Testis (tissue), 2 donors: ENCODE measurements around the gene TMED8.

Experiments
- POLR2A ChIP-seq: fragments of 450-650 bp; IDR thresholded peaks from one replicate; pipeline ENCODE4 v1.6.1; 2017; ENCODE audit warnings: antibody characterized with exemption, mild to moderate bottlenecking, moderate library complexity
- TF ChIP-seq, protein P1 (sequence below), 3 experiments: fragments of 450-650 bp in 2 of 3; fragments of 200-600 bp in 1 of 3; sonication (generic) in 1 of 3; IDR thresholded peaks; one replicate each; pipeline ENCODE4 v1.5.1; 2016 to 2019; ENCODE audit warnings: antibody characterized with exemption in 3 of 3, mild to moderate bottlenecking in 2 of 3, moderate library complexity in 1 of 3

GRCh38 chr14:77306851-77307496 is 69.9 kb downstream of the TMED8 start:
- TF ChIP-seq, protein P1, sequence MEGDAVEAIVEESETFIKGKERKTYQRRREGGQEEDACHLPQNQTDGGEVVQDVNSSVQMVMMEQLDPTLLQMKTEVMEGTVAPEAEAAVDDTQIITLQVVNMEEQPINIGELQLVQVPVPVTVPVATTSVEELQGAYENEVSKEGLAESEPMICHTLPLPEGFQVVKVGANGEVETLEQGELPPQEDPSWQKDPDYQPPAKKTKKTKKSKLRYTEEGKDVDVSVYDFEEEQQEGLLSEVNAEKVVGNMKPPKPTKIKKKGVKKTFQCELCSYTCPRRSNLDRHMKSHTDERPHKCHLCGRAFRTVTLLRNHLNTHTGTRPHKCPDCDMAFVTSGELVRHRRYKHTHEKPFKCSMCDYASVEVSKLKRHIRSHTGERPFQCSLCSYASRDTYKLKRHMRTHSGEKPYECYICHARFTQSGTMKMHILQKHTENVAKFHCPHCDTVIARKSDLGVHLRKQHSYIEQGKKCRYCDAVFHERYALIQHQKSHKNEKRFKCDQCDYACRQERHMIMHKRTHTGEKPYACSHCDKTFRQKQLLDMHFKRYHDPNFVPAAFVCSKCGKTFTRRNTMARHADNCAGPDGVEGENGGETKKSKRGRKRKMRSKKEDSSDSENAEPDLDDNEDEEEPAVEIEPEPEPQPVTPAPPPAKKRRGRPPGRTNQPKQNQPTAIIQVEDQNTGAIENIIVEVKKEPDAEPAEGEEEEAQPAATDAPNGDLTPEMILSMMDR (IDR thresholded peaks at IDR 0.05) = no peak
- no peak for TF ChIP-seq POLR2A
